ENCODE results near the gene PCSK6.
"Not testable (repeated sequence)": the region's sequence is repeated elsewhere in the genome, so short reads cannot be mapped to it uniquely, and the experiment has no call there.

The PCSK6 gene

DNA sequence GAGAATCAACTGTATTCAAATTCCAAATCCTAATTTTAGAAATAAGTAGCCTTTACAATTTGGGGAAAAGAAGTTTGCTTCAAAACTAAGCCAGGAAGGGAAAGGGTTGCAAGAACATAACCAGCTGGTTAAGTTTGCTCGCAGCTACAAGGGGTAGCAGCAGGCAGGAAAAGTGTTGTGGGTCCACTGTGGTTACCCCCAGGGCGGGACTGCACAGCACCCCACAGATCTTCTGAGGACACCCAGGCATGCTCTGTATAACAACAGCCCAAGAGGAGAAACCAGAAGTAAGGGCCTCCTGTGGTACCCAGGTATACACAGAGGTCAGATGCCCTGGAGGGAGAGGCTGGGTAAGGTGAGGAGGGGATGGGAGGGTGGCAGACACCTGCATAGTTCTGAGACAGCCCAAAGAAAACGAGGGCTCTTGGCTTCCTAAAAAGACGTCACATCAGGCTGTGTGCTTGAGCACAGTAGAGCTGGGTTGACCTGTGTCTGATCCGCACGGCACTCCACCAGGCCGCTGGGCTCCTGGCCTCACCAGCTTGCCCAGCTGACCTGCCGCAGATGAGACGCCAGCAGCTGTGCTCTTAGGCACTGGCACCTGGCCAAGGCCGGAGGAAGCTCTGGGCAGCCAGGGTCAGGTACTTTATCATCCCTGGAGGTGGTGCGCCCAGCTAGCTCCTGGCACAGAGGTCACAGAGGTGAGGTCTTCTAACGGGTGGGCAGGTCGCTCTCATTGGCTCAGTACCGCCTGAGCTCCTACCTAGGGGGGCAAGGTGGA, 112.7 kb downstream of the PCSK6 start:
- DNase-seq (ENCODE audit: low spot score): no peak

DNA sequence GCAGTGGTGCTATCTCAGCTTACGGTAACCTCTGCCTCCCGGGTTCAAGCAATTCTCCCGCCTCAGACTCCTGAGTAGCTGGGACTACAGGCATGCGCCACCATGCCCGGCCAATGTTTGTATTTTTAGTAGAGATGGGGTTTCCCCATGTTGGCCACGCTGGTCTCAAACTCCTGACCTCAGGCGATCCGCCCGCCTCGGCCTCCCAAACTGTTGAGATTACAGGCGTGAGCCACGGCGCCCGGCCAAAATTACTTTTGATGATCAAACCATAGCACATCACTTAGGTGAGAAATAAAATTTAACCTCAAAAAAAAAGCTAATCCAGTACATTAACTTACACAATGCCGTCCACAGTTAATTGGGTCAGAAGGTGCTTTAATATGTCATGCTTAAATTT, 114.5 kb downstream of the PCSK6 start:
- not testable (repeated sequence) for DNase-seq (ENCODE audit: low spot score)

DNA sequence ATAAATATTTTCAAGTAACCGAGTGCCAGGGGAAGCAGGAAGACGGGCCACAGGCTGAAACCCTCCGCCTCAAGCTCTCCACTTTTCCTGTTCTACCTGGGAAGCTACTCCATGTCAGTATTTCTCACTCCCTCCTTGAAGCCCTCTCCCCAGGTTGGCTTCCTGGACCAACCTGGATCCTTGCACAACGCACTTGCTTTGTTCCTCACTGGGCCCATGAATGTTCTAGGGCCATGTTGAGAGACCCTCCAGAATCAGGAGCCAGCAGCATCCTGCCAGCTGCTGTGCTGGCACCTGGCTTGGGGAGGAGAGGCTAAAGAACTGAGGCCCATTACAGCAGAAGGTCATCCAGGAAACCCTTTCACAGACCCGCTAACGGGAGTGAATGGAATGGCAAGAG, 115.2 kb downstream of the PCSK6 start:
- DNase-seq (ENCODE audit: low spot score): no peak

DNA sequence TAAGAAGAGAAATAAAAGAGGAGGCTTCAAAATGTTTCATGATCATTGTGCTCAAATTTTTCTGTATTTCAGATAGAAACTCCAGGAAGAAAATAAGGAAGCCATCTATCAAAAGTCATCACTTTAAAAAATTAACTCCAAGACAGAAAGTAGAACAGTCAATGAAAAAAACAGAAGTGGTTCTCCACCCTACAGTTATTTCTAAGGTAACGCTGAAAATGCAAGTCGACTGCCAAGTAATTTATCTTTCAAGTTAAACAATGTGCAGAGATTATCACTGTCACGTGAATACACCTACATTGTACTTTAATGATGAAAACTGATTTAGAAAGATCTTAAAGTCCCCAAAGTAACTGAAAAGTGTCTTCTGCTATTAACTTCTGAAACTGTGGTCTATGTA, 115.9 kb downstream of the PCSK6 start:
- no peak for DNase-seq (ENCODE audit: low spot score)

DNA sequence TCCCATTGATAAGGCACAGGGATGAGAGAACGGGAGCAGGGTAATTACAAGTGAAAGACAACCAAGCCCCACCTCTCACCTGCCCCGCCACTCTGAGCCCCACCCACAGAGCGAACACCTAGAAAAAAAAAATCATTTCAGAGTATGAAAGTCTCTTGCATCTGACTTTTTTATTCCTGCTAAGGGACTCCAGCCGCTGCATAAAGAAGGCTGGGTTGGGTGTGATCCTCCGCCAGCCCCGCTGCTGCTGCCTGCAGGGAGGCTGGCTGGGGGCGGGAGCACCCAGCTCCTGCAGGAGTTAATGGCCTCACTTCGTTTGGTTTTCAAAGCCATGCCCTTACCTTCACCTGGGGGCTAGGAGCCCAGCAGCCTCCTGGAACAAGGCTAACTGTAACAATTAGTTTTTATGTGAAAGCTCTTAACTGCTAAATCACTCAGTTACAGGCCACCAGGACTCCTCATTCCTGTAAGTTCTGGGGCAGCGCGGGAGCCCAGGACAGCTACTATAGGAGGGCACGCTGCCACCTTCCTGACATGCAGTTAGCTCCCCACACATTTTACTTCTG, 116.5 kb downstream of the PCSK6 start:
- no peak for DNase-seq (ENCODE audit: low spot score)

DNA sequence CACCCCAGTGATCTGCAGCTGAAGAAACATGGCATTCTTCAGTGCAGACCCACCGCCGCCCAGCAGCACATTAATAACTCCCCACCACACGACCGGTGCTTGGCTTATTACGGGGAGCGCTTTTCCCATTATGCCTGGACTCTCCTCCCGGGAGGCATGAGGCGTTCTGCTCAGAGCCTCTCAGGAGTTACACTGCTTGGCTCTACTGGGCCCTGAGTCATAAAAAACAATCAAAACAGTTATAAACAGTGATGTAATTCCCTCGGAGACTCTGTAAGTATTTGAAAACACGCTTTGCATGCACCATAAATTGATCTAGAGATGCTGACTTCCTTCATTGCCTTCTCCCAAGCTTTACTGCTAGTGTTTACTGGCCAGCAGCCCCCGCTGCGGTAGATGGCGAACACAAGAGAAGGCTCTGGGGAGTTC, 117.3 kb downstream of the PCSK6 start:
- DNase-seq (ENCODE audit: low spot score): peak; percentile 18

DNA sequence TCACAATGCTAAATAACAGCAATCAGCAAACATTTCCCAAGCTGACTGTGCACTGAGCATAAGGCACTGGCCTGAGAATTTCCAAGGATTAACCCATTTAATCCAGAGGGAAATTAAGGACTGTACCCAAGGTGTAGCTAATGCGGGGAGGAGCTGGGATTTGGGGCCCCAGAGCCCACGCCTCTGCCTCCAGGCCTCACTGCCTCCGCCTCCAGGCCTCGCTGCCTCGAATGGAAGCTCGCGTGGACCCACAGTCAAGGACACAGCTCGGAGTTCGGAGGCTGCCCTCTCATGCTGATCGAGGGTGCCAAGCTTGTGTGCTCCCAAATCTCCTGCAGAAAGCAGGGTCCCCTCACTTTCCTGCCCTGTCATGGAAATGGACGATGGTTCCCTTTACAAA, 118.0 kb downstream of the PCSK6 start:
- DNase-seq (ENCODE audit: low spot score): no peak

DNA sequence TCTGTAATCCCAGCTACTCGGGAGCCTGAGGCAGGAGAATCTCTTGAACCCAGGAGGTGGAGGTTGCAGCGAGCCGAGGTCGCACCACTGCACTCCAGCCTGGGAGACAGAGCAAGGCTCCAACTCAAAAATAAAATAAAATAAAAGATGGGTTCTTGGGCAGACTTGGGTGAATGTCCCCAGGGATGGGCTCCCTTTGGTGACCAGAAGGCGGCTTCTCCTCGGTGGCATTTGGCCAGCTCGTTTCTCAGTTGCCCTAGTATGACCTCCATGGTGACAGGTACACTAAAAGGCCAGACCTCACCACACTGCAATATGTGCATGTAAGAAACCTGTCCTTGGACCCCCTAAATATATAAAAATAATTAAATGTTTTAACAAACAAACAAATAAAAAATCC, 118.4 kb downstream of the PCSK6 start:
- DNase-seq (ENCODE audit: low spot score): no peak

DNA sequence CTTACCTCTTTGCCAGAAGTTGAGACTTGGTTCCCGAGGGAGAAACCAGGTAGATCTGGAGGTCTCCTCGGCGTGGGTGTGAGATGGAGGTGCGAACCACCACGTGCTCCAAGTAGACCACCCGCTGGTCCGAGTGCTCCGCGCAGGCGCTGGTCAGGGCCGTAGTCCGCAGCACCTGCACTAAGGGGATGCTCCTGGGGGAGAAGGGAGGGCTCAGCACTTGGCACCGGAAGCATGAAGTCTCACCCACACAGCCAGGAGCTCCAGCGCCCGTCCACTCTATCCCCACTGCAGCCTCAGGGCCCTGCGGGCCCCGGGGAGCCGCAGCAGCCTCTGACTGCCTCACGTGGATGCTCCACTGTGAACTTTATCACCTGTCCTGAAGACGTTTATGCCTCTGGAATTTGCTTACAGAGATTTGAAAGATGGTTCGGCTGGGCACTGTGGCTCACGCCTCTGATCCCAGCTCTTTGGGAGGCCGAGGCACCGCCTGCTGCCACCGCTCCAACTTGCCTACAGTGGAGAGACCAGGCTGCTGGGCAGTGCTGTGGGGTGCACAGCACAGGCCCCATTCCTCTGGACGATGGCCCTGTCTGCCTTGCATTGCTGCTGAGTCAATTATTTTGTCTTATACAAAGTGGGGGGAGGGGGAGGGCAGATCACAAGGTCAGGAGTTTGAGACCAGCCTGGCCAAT, 119.0 kb downstream of the PCSK6 start:
- DNase-seq (ENCODE audit: low spot score): no peak

DNA sequence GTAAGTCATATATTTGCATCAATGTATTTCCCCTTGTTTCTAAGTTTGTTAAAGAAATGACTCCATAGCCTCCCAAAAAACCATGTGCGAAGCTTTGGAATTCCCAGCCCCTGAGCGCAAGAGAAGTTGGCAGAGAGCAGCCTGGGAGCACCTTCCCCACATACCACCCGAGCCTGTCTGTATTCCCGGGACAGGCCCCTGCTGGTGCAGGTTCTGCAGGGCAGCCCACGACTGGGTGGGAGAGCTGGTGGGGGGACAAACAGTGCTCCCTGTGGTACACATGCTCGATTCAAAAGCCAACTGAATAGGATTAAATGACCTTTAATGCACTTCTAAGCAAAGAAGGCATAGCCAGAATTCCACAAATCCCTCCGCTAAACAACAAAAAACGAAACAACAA, 119.8 kb downstream of the PCSK6 start:
- DNase-seq (ENCODE audit: low spot score): no peak

DNA sequence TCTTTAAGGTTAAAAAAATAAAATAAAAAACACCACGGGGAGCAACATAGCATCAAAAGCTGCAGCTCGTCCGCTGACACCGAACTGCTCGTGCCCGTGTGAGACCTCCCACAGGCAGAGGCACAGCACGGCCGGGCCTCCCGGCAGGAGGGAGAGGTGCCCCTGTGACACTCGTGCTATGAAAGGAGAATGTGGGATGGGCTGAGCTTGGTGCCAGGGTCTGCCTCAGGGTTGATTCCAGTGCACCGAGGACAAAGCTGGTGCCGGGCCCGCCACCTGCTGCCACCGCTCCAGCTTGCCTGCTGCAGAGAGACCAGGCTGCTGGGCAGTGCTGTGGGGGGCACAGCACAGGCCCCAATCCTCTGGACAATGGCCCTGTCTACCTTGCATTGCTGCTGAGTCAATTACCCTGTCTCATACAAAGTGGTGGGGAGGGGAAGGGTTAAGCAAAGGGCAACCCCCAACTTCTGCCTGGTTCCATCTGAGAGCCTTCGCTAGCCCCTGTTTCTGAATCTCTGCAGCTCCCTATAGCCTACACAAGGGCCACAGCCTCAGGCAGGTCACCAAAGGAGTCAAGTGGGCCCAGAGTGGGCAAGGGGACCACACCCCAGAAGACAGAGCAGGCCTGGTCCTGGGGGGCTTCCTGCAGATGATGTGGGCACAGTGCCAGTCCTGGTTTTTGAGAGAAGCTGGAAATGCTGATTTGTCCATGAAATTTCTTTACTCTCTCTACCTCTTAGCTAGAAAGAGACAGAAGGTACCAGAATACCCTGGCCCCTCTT, 120.5 kb downstream of the PCSK6 start:
- DNase-seq (ENCODE audit: low spot score): no peak

DNA sequence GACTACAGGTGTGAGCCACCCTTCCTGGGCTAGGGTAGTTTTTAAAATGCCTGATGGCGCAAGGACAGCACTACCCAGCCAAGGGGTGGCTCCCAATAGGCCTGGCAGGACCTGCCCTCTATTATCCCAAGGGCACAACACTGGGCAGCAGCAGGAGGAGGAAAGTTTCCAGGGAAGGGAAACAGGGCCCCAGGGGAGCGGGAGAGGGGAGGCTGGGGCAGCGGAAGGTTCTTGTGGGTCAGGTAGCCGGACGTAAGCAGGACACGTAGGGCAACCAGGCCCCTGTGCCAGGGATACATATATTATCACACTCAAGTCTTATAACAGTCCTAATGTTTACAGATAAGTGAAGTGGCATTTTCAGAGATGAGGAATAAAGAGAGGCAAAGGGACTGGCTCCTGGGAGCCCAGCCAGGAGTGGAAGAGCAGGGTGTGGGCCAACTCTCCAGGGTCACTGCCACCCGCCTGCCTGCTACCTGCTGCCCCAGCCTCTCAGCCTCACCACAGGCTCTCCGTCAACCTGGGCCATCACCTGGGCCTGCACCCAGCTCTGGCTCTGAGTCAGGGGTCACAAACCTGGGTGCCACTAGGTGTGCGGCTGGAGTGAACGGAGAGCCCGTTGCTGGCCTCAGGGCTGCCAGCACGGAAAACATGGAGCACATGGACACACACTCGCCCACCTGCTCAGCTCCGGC, 121.3 kb downstream of the PCSK6 start:
- no peak for DNase-seq (ENCODE audit: low spot score)

DNA sequence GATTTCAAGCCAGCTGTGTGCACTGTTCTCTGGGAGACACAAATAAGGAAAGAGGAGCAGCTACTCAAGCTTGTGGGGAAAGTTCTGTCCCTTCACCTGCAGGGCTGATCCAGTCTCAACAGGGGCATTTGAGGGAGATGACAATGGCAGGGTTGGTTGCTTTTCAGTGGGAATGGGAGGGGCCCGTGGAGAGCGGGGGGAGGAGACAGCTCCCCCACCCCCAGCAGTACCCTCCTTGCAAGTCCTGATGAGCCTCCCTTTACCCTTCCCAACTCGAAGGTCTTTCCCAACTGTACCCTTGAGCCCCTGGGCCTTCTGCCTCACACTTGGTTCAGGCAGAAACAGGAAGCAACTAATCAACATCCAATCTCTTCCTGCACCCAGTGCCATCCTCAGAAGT, 122.7 kb downstream of the PCSK6 start:
- DNase-seq (ENCODE audit: low spot score): no peak

DNA sequence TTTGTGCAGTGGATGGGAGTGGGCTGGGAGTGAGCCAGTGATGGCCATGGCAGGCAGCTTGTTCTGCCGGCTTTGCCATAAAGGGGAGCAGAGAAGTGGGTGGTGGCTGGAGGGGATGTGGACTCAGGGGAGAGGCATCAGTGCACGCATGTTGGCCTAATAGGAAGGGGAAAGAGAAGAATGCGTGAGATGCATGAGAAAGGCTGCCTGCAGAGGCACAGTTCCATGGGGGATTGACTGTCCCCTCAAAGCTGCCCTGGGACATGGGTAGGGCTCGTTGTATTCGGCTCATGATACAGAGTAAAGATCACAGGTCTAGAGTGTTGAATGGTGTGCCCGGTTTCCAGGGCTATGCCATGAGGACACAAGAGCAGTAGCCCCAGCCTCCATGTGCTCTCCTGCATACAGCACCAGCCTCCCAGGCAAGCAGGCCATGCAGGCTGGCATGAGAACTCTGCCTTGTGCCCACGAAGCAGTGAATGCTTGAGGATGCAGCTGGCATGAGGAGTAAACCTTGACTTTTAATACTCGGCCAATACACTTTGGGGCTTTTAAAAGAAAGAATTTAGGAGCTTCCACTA, 126.4 kb downstream of the PCSK6 start:
- DNase-seq (ENCODE audit: low spot score): no peak

DNA sequence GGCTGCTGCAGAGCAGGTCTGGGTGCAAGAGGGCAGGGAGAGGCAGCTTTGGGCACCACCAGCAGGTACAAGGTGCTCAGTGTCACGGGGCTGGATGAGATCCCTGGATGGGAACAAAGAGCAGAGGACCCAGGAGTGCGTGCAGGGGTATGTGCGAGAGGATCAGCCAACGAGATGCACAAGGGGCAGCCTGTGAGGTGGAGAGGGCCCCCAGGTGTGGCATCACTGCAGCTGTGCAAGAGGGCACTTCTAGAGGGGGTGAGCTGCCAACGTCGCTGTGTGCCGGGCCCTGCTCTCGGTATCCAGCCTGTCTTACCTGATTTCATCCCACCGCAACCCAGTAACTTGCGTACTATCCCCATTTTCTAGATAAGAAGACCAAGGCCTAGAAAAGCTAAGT, 127.1 kb downstream of the PCSK6 start:
- no peak for DNase-seq (ENCODE audit: low spot score)

DNA sequence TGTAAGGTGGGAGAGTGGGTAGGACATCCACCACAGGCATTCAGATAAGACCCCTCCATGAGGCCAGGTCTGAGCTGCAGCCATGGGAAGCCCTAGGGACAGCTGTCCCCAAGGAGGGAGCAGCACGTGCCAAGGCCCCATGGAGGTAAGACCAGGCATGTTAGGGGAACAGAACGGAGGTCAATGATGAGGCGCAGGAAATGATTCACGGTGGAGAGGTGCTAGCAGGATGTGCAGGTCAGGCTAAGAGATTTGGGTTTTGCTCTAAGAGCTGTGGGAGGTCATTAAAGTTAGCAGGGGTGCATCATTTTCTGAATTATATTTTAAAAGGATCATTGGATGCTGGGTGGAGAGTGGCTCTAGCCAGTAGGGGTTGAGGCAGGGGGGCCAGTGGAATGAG, 128.1 kb downstream of the PCSK6 start:
- no peak for DNase-seq (ENCODE audit: low spot score)

DNA sequence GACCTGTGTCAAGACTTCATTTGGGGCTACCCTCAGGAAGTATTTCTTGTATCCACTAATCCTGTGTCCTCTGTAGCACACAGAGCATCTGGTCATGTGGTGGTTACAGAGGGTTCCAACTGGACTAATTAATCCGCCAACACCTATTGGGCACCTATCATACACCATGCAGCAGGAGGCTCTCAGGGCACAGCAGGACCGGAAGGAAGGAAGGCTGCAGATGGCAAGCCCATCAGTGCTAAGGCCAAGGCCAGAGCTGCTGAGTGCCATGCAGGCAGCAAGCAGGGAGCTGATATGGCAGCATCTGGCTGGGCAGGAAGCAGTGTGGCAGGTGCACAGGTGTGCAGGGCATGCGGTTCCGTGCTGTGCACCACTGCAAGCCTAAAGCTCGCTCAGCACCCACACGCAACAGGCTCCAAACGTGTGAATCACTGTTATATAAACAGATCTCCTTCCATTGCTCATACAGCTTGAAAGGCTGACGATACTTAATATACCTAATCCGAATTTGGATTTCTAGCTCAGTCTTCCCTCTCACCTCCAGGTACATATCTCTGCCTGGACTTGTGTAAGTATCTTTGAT, 130.1 kb downstream of the PCSK6 start:
- no peak for DNase-seq (ENCODE audit: low spot score)

DNA sequence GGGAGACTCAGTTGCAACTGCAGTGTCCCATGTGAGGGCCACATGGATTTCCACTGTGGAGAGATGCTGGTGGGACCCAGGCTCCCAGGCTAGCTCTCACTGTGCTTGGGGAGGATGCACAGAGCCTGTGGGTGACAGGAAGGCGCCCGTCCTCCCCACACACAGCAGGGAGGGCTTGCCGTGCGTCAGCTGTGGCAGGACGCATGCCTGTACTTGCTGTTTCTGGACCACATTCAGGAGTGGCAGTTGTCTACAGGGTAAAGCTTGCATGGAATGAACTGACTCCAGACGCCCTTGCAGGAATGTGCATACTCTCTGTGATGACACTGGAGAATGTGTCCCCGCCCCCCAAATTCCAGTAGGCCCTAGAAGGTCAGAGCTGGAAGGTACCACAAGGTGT, 130.6 kb downstream of the PCSK6 start:
- DNase-seq (ENCODE audit: low spot score): no peak

DNA sequence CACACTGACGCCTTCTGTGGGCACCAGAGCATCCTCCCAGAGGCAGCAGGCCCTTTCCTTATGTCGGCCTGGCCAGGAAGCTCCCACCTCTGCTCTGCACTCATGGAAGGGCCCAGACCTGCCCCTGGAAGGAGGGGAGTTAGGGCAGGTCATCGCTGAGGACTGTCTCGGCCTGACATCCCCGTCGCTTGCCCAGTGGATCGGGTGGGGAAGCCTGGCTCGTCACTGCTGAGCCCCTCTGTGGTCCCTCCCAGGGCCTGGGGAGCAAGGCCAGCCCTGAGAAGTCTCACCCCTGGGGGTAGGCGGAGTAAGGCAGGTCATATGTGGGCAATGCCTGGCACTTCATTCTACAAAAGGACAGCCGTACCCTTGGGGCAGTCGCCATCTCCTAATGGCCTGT, 131.6 kb downstream of the PCSK6 start:
- DNase-seq (ENCODE audit: low spot score): no peak

DNA sequence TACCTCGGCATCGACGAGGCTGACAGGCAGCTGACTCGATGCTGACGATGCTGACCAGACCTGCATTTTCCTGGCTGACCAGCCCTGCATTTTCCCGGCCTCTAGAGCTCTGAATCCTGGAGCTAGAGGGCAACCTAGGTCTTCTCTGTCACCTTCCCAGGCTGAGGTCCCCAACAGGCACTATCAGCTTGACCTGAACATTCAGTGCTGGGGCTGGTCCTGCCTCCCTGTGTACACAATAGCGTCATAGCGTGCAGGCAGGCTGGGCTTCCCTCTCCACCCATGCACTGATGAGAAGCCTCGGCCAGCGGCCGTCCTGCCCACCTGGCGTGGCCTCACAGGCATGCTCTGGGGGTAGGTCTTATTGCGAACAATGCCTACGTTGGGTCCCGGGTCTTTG, 132.2 kb downstream of the PCSK6 start:
- no peak for DNase-seq (ENCODE audit: low spot score)

DNA sequence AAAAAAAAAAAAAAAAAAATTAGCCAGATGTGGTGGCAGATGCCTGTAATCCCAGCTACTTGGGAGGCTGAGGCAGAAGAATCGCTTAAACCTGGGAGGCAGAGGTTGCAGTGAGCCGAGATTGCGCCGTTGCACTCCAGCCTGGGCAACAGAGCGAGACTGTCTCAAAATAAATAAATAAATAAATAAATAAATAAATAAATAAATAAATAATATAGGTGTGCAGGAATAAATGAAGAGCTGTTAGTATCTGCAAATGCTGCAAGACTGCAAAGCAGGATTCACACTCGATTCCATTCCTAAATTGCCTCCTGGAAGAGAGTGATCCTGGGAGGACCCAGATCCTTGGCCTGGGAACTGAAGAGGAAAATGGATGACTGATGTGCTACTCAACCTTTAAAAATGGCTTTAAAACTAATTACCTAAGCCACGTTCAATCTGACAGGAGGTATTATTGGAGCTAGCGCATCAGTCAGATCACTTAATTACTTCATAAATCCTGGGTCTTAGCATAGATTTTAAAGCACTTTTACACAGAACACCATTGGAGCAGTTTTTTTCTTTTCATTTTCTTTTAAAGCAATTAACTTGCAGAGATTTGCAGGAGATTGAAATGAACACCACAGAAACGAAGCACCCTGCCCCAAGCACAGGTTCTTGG, 132.9 kb downstream of the PCSK6 start:
- DNase-seq (ENCODE audit: low spot score): not testable (repeated sequence)

All from AG08395 (cell line).